Measurements from ENCODE around the gene METRN.
"Not testable (repeated sequence)": the region's sequence is repeated elsewhere in the genome, so short reads cannot be mapped to it uniquely, and the experiment has no call there.

Gene METRN

GRCh38 chr16:711548-712320 lies 3.2 kb upstream of the METRN start:
- no peak overlapping the region for H3K4me3 ChIP-seq (ENCODE audit: control insufficient read depth, low read depth, low read length)
- TF ChIP-seq, protein P1, sequence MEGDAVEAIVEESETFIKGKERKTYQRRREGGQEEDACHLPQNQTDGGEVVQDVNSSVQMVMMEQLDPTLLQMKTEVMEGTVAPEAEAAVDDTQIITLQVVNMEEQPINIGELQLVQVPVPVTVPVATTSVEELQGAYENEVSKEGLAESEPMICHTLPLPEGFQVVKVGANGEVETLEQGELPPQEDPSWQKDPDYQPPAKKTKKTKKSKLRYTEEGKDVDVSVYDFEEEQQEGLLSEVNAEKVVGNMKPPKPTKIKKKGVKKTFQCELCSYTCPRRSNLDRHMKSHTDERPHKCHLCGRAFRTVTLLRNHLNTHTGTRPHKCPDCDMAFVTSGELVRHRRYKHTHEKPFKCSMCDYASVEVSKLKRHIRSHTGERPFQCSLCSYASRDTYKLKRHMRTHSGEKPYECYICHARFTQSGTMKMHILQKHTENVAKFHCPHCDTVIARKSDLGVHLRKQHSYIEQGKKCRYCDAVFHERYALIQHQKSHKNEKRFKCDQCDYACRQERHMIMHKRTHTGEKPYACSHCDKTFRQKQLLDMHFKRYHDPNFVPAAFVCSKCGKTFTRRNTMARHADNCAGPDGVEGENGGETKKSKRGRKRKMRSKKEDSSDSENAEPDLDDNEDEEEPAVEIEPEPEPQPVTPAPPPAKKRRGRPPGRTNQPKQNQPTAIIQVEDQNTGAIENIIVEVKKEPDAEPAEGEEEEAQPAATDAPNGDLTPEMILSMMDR (IDR thresholded peaks at IDR 0.05; ENCODE audit: control insufficient read depth, insufficient read depth, low read depth, low read length, missing control alignments): peak; percentile 86
- DNase-seq (ENCODE audit: low read depth): no peak

DNA sequence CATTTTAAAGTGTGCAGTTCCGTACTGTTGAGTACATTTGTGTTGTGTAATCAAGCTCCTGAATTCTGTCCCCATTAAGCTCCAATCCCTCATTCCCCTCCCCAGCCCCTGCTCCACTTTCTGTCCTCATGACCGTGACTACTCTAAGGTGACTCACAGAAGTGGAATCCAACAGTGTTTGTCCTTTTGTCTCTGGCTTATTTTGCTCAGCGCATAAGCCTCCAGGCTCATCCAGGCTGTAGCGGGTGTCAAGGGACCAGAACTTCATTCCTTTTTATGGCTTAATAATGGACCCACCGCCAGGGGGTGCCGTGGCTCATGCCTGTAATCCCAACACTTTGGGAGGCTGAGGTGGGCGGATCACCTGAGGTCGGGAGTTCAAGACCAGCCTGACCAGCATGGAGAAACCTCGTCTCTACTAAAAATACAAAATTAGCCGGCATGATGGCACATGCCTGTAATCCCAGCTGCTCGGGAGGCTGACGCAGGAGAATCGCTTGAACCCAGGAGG lies 2.1 kb upstream of the METRN start:
- DNase-seq (ENCODE audit: low read depth): peak; percentile 81
- TF ChIP-seq, protein P1 (IDR thresholded peaks at IDR 0.05; ENCODE audit: control insufficient read depth, insufficient read depth, low read depth, low read length, missing control alignments): peak; percentile 61
- H3K4me3 ChIP-seq (ENCODE audit: control insufficient read depth, low read depth, low read length): not testable (repeated sequence)

DNA sequence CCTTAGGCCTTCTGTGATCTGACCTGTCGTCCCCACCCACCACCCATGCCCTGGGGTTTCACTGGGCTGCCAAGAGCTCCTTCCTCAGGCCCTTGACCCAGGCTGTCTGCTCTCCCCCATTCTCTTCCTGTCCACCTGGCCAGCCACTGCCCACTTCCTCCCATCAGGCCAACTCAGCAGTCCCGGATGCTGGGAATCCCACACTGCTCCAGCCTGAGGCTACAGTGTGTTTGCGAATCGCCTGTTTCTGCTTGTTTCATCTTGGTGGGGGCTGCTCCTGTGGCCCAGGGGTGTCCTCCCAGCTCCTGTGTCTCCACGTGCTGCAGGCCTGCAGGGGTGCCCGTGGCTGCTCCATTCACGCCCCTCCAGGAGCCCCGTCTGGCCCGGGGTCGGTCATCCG lies 839 bp upstream of the METRN start:
- H3K4me3 ChIP-seq (ENCODE audit: control insufficient read depth, low read depth, low read length): no peak overlapping the region
- TF ChIP-seq, protein P1 (IDR thresholded peaks at IDR 0.05; ENCODE audit: control insufficient read depth, insufficient read depth, low read depth, low read length, missing control alignments): no peak
- DNase-seq (ENCODE audit: low read depth): no peak

DNA sequence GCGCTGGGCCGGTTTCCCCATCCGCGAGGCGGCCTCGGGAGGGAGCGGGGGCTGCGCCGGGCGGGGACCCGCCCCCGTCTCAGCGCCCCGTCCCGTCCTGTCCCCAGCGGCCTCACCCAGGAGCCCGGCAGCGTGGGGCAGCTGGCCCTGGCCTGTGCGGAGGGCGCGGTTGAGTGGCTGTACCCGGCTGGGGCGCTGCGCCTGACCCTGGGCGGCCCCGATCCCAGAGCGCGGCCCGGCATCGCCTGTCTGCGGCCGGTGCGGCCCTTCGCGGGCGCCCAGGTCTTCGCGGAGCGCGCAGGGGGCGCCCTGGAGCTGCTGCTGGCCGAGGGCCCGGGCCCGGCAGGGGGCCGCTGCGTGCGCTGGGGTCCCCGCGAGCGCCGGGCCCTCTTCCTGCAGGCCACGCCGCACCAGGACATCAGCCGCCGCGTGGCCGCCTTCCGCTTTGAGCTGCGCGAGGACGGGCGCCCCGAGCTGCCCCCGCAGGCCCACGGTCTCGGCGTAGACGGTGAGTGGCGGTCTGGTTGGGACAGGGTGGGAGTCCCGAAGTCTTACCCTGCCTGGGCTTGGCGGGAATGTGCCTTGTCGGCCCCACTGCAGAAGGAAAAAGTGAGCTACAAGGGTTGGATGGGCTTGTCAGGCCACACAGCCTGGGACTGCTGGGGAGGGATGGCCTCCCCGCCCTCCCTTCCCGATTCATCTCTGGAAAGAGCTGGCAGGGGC lies 720 bp downstream of the METRN start:
- H3K4me3 ChIP-seq (ENCODE audit: control insufficient read depth, low read depth, low read length): peak overlapping the region; percentile 54
- DNase-seq (ENCODE audit: low read depth): no peak
- TF ChIP-seq, protein P1 (IDR thresholded peaks at IDR 0.05; ENCODE audit: control insufficient read depth, insufficient read depth, low read depth, low read length, missing control alignments): peak; percentile 2

- H3K4me3 ChIP-seq (ENCODE audit: control insufficient read depth, low read depth, low read length): peak overlapping the region; percentile 54
- TF ChIP-seq, protein P1 (IDR thresholded peaks at IDR 0.05; ENCODE audit: control insufficient read depth, insufficient read depth, low read depth, low read length, missing control alignments): no peak
- no peak for DNase-seq (ENCODE audit: low read depth)
Observed at GRCh38 chr16:716200-716568, 1.3 kb downstream of the METRN start.

- no peak overlapping the region for H3K4me3 ChIP-seq (ENCODE audit: control insufficient read depth, low read depth, low read length)
Observed at GRCh38 chr16:716768-717325, 1.9 kb downstream of the METRN start.

More at GRCh38 chr16:716768-717325, 1.9 kb downstream of the METRN start:
- DNase-seq (ENCODE audit: low read depth): no peak
- TF ChIP-seq, protein P1 (IDR thresholded peaks at IDR 0.05; ENCODE audit: control insufficient read depth, insufficient read depth, low read depth, low read length, missing control alignments): no peak

Measured in AG09309 (cell line).